Body of pancreas (tissue), 4 donors: ENCODE measurements around the gene PTP4A2.

Experiments used
- POLR2A ChIP-seq, 3 donors: fragments of 450-650 bp; IDR thresholded peaks; one replicate each; pipeline ENCODE4 v1.6.1; 2016; ENCODE audit warnings: antibody characterized with exemption in 3 of 3, mild to moderate bottlenecking in 2 of 3
- TF ChIP-seq, protein P1 (sequence below), 7 experiments: fragments of 450-650 bp in 4 of 7; fragments of 200-600 bp in 3 of 7; sonication (generic) in 3 of 7; IDR thresholded peaks; one replicate each; pipeline ENCODE4 v1.5.1; 2016 to 2019; ENCODE audit warnings: antibody characterized with exemption in 7 of 7

DNA sequence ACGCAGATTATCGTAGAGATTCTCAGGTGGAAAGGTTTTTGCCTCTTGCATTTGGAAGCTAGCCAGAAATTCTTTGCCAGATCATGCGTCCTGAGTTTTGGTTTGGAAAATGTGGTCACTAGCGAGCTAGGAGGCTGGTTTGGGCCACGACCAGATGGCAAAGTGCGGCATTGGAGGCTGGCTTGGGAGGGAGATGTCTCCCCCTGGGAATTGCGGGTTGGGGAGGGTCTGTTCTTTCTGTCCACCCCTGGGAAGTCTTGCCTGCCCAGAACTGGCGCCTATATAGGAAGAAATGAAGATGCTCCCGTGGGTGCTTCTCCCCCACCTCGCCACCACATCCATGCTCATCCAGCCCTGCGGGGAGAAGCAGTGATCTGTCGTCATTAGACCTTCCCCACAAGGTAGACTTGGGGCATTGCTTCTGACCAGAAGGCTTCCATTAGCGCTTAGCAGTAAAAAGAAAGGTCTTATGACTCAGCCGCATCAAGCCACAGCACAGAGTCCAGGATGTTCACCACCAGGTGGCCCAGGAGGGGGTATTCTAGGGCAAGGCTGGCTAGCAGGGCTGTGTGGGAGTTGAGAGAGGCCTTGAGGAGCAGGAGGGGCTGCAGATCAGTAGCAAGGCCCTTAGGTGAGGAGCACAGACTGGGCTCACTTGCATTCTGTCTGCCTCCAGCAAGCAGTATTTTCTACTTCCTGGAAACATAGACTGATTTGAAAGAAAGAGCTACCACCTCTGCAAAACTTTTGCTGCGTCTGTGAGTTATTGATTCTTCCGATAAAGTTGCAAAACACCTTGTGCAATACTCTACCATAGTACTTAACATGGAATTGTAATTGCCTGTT is 1.5 kb upstream of the PTP4A2 start:
- TF ChIP-seq, protein P1, sequence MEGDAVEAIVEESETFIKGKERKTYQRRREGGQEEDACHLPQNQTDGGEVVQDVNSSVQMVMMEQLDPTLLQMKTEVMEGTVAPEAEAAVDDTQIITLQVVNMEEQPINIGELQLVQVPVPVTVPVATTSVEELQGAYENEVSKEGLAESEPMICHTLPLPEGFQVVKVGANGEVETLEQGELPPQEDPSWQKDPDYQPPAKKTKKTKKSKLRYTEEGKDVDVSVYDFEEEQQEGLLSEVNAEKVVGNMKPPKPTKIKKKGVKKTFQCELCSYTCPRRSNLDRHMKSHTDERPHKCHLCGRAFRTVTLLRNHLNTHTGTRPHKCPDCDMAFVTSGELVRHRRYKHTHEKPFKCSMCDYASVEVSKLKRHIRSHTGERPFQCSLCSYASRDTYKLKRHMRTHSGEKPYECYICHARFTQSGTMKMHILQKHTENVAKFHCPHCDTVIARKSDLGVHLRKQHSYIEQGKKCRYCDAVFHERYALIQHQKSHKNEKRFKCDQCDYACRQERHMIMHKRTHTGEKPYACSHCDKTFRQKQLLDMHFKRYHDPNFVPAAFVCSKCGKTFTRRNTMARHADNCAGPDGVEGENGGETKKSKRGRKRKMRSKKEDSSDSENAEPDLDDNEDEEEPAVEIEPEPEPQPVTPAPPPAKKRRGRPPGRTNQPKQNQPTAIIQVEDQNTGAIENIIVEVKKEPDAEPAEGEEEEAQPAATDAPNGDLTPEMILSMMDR (IDR thresholded peaks at IDR 0.05): peak in 5 of 7 experiments; percentile 12 to 66 (median 57)
- TF ChIP-seq POLR2A (IDR thresholded peaks at IDR 0.05): peak in 2 of 3 donors; percentile 61 to 67
